ENCODE data around the gene NHLH1.

NHLH1 gene

DNA sequence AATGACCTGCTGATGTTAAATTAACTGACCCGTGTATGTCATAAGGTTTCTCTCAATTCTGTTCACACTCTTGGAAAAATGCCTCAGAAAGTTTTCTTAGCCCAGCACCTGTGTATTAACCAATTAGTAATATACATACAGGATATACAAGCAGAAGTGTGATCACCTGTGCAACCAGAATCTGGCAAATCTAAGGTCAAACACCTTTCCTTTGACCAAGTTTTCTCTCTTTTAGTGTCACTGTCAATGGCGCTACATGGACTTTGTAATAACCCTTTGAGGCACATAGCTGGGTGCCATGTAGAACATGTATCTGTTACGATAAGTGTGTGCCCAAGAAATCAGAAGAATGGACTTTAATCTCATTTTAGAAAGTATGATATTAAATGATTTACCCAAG lies 22.6 kb upstream of the NHLH1 start:
- TF ChIP-seq, protein P1, sequence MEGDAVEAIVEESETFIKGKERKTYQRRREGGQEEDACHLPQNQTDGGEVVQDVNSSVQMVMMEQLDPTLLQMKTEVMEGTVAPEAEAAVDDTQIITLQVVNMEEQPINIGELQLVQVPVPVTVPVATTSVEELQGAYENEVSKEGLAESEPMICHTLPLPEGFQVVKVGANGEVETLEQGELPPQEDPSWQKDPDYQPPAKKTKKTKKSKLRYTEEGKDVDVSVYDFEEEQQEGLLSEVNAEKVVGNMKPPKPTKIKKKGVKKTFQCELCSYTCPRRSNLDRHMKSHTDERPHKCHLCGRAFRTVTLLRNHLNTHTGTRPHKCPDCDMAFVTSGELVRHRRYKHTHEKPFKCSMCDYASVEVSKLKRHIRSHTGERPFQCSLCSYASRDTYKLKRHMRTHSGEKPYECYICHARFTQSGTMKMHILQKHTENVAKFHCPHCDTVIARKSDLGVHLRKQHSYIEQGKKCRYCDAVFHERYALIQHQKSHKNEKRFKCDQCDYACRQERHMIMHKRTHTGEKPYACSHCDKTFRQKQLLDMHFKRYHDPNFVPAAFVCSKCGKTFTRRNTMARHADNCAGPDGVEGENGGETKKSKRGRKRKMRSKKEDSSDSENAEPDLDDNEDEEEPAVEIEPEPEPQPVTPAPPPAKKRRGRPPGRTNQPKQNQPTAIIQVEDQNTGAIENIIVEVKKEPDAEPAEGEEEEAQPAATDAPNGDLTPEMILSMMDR (IDR thresholded peaks at IDR 0.05; ENCODE audit: extremely low read depth, insufficient read depth, missing control alignments) = no peak
- DNase-seq (ENCODE audit: low spot score) = no peak
- in situ Hi-C loops (cut with MboI; ENCODE audit: low pct_unique_long_range_greater_than_20kb, low sequenced_read_pairs, unreplicated experiment) = no loop called here

DNA sequence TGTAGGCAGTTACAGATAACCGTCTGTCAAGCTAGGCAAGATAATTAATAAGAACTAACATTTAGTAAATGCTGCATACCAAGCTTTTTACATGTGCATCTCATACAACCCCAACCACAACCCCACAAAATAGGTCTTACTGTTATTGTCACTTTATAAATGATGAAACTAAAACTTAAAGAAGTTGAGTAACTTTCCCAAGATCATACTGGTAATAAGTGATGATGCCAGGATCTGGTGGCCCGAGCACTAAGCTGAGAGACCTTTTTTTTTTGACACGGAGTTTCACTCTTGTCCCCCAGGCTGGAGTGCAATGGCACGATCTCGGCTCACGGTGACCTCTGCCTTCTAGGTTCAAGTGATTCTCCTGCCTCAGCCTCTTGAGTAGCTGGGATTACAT lies 21.9 kb upstream of the NHLH1 start:
- TF ChIP-seq, protein P1 (IDR thresholded peaks at IDR 0.05; ENCODE audit: extremely low read depth, insufficient read depth, missing control alignments) = no peak
- no peak for DNase-seq (ENCODE audit: low spot score)
- in situ Hi-C loops (cut with MboI; ENCODE audit: low pct_unique_long_range_greater_than_20kb, low sequenced_read_pairs, unreplicated experiment) = no loop called here

DNA sequence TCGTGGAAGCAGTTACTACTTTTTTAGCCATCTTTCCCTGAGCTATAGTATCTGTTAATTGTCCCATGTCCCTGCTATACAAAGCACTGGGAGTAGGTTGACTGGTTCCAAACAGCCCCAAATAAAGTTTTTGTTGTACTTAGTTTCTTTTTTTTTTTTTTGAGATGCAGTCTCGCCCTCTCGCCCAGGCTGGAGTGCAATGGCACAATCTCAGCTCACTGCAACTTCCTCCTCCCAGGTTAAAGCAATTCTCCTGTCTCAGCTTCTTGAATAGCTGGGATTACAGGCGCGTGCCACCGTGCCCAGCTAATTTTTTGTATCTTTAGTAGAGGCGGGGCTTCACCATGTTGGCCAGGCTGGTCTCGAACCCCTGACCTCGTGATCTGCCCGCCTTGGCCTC lies 20.4 kb upstream of the NHLH1 start:
- DNase-seq (ENCODE audit: low spot score) = no peak
- TF ChIP-seq, protein P1 (IDR thresholded peaks at IDR 0.05; ENCODE audit: extremely low read depth, insufficient read depth, missing control alignments) = no peak
- in situ Hi-C loops (cut with MboI; ENCODE audit: low pct_unique_long_range_greater_than_20kb, low sequenced_read_pairs, unreplicated experiment) = no loop called here

DNA sequence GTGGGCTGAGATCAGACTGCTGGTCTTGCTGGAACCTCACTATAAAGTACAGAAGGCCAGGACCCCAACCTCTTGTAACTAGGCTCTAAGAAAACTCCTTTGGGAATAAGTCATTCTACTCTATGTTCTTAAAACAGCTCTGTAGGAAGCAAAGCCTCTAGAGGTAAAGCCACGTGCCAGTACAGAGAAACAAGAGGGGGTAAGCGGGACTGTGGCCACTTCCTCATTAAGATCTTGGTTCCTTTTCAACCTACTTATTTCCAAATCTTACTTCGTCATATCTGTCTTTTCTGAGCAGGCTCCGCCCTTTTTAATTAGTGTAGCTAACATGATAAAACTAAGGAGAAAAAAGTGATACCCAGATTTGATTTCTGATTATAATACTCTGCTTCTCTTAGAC lies 19.9 kb upstream of the NHLH1 start:
- in situ Hi-C loops (cut with MboI; ENCODE audit: low pct_unique_long_range_greater_than_20kb, low sequenced_read_pairs, unreplicated experiment) = no loop called here
- TF ChIP-seq, protein P1 (IDR thresholded peaks at IDR 0.05; ENCODE audit: extremely low read depth, insufficient read depth, missing control alignments) = no peak
- DNase-seq (ENCODE audit: low spot score) = no peak

DNA sequence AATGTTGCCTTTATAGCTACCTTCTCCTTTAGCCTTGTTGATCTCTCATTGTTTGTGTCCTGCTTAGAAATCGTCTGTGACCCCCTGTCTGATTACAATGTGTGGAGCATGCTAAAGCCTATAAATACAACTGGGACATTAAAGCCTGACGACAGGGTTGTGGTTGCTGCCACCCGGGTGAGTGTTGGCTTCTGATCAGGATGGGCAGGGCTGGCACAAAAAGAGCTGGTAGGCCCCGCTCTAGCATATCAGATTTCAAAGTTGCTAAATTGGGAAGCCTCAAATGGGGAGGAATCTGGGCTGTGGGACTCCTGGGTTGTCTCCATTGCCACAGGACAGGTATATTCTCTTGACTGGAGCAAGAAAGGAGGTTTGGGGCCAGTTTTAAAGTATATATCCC lies 15.2 kb upstream of the NHLH1 start:
- no peak for DNase-seq (ENCODE audit: low spot score)
- in situ Hi-C loops (cut with MboI; ENCODE audit: low pct_unique_long_range_greater_than_20kb, low sequenced_read_pairs, unreplicated experiment) = no loop called here
- TF ChIP-seq, protein P1 (IDR thresholded peaks at IDR 0.05; ENCODE audit: extremely low read depth, insufficient read depth, missing control alignments) = no peak

DNA sequence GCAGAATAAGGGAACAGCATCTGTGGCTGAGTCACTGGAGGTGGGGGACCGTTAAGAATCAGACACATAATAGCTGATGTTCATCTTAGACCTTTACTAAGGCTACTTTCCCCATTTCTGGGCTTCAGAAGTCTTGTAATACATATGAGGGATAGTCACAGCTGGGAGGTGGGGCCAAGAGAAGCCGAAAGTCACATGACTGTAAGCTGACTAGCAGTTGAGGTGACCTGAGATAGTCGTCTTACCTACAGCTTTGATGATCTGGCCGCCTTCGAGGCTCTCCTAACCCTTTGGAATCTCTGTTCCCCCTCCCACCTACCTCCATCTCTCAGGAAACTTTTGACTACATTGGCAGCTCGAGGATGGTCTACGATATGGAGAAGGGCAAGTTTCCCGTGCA lies 14.3 kb upstream of the NHLH1 start:
- TF ChIP-seq, protein P1 (IDR thresholded peaks at IDR 0.05; ENCODE audit: extremely low read depth, insufficient read depth, missing control alignments) = no peak
- in situ Hi-C loops (cut with MboI; ENCODE audit: low pct_unique_long_range_greater_than_20kb, low sequenced_read_pairs, unreplicated experiment) = no loop called here
- no peak for DNase-seq (ENCODE audit: low spot score)

DNA sequence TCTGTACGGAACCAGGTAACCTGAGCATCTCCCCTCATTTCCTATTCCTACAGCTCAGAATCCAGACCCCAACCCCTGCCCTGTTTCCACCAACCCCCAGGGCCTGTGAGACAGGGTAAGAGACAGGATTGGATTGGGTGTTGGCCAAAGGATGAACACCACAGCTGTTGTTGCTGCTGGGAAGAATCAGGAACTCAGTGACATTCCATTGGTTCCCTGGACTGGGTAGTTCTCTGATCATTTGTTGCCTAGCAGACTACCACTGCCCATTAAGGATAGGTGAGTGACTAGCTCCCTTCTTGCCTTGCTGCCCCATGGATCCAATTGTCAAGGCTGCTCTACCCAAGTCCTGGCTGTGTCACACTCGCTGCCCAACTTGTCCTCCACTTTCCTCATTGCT lies 13.6 kb upstream of the NHLH1 start:
- TF ChIP-seq, protein P1 (IDR thresholded peaks at IDR 0.05; ENCODE audit: extremely low read depth, insufficient read depth, missing control alignments) = no peak
- DNase-seq (ENCODE audit: low spot score) = no peak
- in situ Hi-C loops (cut with MboI; ENCODE audit: low pct_unique_long_range_greater_than_20kb, low sequenced_read_pairs, unreplicated experiment) = no loop called here
